K562 (cell line): Measurements from ENCODE around the gene DOCK8. TPM values are rescaled to one million over a fixed set of nuclear protein-coding genes. Genes with fewer than 3 reads are reported as not detected.
A peak's percentile ranks its signal among the peaks of the same experiment; 100 is the strongest.

Experiments
- MTA3 ChIP-seq: fragments of 450-650 bp; formaldehyde crosslinking; IDR thresholded peaks from 2 replicates; pipeline ENCODE4 v1.6.1; 2017; ENCODE audit warnings: mild to moderate bottlenecking, borderline replicate concordance
- SREBF2 ChIP-seq: sonication (generic); formaldehyde crosslinking; IDR thresholded peaks from 2 replicates; pipeline ENCODE4 v1.4.0; 2020; ENCODE audit warnings: mild to moderate bottlenecking, missing genetic modification reagents
- polyA plus RNA-seq, 8 experiments: library from polyadenylated mRNA; depleted of rRNA in 4 of 8; stranded (reverse) in 5 of 8; unstranded in 3 of 8; fragments of >200 nt; fragmentation: Nextera tagmentation in 2 of 8; fragmentation: Illumina TruSeq in 1 of 8; extraction: Ambion mirVana in 2 of 8; extraction: Trizol in 1 of 8; gene quantifications; 2 replicates each; pipeline versions ENCODE4 v1.2.1 to v1.2.3, GENCODE V29; 2011 to 2014; ENCODE audit warnings: inconsistent platforms in 1 of 8, missing spikeins in 1 of 8
- total RNA-seq, 7 experiments: library from RNA; depleted of rRNA in 6 of 7; stranded (reverse); fragments of >200 nt in 6 of 7; fragmentation: Illumina TruSeq in 2 of 7; extraction: Trizol in 2 of 7; gene quantifications; 2 replicates each; pipeline versions ENCODE4 v1.2.1 to v1.2.3, GENCODE V29; 2011 to 2021; ENCODE audit warnings: low replicate concordance in 1 of 7
- TF ChIP-seq, protein P1 (sequence below): fragments of 450-650 bp; IDR thresholded peaks from 2 replicates; pipeline ENCODE4 v1.6.1; 2016; ENCODE audit warnings: mild to moderate bottlenecking, moderate library complexity

DOCK8 gene
- total and polyA plus RNA-seq, 9 of the 15 experiments (the other 6 are each of a cell fraction or from before 2014, with no cell fraction given) = 14.4 to 53.8 (median 25.1) TPM

- TF ChIP-seq, protein P1, sequence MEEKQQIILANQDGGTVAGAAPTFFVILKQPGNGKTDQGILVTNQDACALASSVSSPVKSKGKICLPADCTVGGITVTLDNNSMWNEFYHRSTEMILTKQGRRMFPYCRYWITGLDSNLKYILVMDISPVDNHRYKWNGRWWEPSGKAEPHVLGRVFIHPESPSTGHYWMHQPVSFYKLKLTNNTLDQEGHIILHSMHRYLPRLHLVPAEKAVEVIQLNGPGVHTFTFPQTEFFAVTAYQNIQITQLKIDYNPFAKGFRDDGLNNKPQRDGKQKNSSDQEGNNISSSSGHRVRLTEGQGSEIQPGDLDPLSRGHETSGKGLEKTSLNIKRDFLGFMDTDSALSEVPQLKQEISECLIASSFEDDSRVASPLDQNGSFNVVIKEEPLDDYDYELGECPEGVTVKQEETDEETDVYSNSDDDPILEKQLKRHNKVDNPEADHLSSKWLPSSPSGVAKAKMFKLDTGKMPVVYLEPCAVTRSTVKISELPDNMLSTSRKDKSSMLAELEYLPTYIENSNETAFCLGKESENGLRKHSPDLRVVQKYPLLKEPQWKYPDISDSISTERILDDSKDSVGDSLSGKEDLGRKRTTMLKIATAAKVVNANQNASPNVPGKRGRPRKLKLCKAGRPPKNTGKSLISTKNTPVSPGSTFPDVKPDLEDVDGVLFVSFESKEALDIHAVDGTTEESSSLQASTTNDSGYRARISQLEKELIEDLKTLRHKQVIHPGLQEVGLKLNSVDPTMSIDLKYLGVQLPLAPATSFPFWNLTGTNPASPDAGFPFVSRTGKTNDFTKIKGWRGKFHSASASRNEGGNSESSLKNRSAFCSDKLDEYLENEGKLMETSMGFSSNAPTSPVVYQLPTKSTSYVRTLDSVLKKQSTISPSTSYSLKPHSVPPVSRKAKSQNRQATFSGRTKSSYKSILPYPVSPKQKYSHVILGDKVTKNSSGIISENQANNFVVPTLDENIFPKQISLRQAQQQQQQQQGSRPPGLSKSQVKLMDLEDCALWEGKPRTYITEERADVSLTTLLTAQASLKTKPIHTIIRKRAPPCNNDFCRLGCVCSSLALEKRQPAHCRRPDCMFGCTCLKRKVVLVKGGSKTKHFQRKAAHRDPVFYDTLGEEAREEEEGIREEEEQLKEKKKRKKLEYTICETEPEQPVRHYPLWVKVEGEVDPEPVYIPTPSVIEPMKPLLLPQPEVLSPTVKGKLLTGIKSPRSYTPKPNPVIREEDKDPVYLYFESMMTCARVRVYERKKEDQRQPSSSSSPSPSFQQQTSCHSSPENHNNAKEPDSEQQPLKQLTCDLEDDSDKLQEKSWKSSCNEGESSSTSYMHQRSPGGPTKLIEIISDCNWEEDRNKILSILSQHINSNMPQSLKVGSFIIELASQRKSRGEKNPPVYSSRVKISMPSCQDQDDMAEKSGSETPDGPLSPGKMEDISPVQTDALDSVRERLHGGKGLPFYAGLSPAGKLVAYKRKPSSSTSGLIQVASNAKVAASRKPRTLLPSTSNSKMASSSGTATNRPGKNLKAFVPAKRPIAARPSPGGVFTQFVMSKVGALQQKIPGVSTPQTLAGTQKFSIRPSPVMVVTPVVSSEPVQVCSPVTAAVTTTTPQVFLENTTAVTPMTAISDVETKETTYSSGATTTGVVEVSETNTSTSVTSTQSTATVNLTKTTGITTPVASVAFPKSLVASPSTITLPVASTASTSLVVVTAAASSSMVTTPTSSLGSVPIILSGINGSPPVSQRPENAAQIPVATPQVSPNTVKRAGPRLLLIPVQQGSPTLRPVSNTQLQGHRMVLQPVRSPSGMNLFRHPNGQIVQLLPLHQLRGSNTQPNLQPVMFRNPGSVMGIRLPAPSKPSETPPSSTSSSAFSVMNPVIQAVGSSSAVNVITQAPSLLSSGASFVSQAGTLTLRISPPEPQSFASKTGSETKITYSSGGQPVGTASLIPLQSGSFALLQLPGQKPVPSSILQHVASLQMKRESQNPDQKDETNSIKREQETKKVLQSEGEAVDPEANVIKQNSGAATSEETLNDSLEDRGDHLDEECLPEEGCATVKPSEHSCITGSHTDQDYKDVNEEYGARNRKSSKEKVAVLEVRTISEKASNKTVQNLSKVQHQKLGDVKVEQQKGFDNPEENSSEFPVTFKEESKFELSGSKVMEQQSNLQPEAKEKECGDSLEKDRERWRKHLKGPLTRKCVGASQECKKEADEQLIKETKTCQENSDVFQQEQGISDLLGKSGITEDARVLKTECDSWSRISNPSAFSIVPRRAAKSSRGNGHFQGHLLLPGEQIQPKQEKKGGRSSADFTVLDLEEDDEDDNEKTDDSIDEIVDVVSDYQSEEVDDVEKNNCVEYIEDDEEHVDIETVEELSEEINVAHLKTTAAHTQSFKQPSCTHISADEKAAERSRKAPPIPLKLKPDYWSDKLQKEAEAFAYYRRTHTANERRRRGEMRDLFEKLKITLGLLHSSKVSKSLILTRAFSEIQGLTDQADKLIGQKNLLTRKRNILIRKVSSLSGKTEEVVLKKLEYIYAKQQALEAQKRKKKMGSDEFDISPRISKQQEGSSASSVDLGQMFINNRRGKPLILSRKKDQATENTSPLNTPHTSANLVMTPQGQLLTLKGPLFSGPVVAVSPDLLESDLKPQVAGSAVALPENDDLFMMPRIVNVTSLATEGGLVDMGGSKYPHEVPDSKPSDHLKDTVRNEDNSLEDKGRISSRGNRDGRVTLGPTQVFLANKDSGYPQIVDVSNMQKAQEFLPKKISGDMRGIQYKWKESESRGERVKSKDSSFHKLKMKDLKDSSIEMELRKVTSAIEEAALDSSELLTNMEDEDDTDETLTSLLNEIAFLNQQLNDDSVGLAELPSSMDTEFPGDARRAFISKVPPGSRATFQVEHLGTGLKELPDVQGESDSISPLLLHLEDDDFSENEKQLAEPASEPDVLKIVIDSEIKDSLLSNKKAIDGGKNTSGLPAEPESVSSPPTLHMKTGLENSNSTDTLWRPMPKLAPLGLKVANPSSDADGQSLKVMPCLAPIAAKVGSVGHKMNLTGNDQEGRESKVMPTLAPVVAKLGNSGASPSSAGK = peak; percentile 93
- TF ChIP-seq SREBF2 (CRISPR knock-in tag) (no peak), MTA3 (peak; percentile 31; the same call in 1 of the 2 replicates)
Measured at GRCh38 chr9:503881-504852, 289.5 kb downstream of the DOCK8 start, which contains the start of gene KANK1 (continued).
